Suprapubic skin (tissue), 4 donors: Measurements from ENCODE around the gene ZNF784. TPM values are rescaled to one million over a fixed set of nuclear protein-coding genes. Genes with fewer than 3 reads are reported as not detected.
A peak's percentile ranks its signal among the peaks of the same experiment; 100 is the strongest.

Source experiments
- DNase-seq, 2 donors: peaks; one replicate each; pipeline ENCODE4 v3.0.0-alpha.2; 2019; ENCODE audit warnings: low spot score in 2 of 2
- H3K27ac ChIP-seq: fragments of 200-600 bp; sonication (generic); one replicate; pipeline ENCODE4 v1.5.1; 2019
- H3K27me3 ChIP-seq: fragments of 200-600 bp; sonication (generic); one replicate; pipeline ENCODE4 v1.5.1; 2019
- H3K36me3 ChIP-seq: fragments of 200-600 bp; sonication (generic); one replicate; pipeline ENCODE4 v1.5.1; 2019
- H3K4me1 ChIP-seq: fragments of 200-600 bp; sonication (generic); one replicate; pipeline ENCODE4 v1.5.1; 2019
- H3K4me3 ChIP-seq: fragments of 200-600 bp; sonication (generic); one replicate; pipeline ENCODE4 v1.5.1; 2019; ENCODE audit warnings: mild to moderate bottlenecking
- H3K9me3 ChIP-seq: fragments of 200-600 bp; sonication (generic); one replicate; pipeline ENCODE4 v1.5.1; 2019
- CTCF ChIP-seq, 2 donors: fragments of 200-600 bp in 1 of 2; fragments of 450-650 bp in 1 of 2; sonication (generic) in 1 of 2; IDR thresholded peaks; one replicate each; pipeline ENCODE4 v1.5.1; 2016 to 2019; ENCODE audit warnings: antibody characterized with exemption in 2 of 2, mild to moderate bottlenecking in 1 of 2, moderate library complexity in 1 of 2
- EP300 ChIP-seq: sonication (generic); formaldehyde crosslinking; IDR thresholded peaks from one replicate; pipeline ENCODE4 v1.6.1; 2017; ENCODE audit warnings: antibody characterized with exemption
- POLR2A ChIP-seq, 2 donors: fragments of 450-650 bp; IDR thresholded peaks; one replicate each; pipeline ENCODE4 v1.6.1; 2017; ENCODE audit warnings: antibody characterized with exemption in 2 of 2, mild to moderate bottlenecking in 2 of 2, moderate library complexity in 2 of 2
- POLR2AphosphoS5 ChIP-seq, 3 donors: sonication (generic); formaldehyde crosslinking; IDR thresholded peaks; one replicate each; pipeline ENCODE4 v1.6.1; 2017; ENCODE audit warnings: antibody characterized with exemption in 3 of 3
- WGBS: methylation state at CpG from one replicate; pipeline ENCODE4 v1.1.5; 2018; 5-methylcytosine and 5-hydroxymethylcytosine counted together
- total RNA-seq, 4 donors: library from RNA; depleted of rRNA; stranded (reverse); fragments of >200 nt; gene quantifications; one replicate each; pipeline ENCODE4 v1.1.0, GENCODE V29; 2016

The ZNF784 gene
- total RNA-seq, 4 donors from 2014 or later = 4.3 to 8.0 (median 6.5) TPM

- no peak overlapping the region for H3K4me3 ChIP-seq
- DNase-seq = peak; percentile 83 to 89
- no peaks in the 10 kb centered on the region for H3K9me3 ChIP-seq
- H3K36me3 ChIP-seq = peaks cover 72% of the 10 kb centered on the region
- peaks cover 26% of the 10 kb centered on the region for H3K4me1 ChIP-seq
- TF ChIP-seq POLR2A (IDR thresholded peaks at IDR 0.05) (no peak), CTCF (IDR thresholded peaks at IDR 0.05) (no peak), EP300 (no peak), POLR2AphosphoS5 (IDR thresholded peaks at IDR 0.05) (no peak)
- no peaks in the 10 kb centered on the region for H3K27me3 ChIP-seq
- no peak overlapping the region for H3K27ac ChIP-seq
- 83% methylated on average over 19 of the region's 23 CpGs for WGBS
Measured at GRCh38 chr19:55670280-55671053, 46.1 kb upstream of the ZNF784 start.

DNA sequence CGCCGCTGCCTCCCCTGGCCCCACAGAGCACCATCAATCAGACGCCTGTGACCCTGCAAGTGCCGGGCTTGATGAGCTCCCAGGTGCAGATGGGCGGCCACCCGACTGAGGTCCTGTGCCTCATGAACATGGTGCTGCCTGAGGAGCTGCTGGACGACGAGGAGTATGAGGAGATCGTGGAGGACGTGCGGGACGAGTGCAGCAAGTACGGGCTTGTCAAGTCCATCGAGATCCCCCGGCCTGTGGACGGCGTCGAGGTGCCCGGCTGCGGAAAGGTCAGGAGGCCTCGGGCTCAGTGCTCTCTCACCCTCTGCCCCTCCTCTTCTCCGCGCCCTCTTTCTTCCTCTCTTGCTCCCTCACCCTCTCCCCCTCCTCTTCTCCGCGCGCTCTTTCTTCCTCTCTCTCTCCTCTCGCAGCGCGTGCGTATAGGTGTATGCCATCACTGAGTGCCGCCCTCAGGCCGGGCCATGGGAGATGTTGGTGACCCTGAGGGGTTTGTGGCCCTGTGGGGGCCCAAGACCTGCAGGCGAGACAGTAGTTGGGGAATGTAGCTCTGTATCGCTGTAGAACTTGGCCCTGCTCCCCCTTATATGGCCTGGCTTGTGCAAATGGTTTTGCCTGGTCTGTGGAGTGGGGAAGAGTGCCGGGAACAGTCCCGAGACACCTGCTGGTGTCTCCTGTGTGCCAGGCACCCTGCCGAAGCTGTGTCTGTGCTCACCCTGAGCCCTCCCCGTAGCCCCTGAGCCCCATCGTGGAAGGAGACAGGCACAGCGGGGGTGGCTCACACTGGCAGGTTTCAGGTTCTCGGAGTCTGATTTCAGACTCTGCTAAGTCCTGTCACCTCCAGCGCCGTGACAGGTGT lies 45.3 kb upstream of the ZNF784 start:
- H3K27ac ChIP-seq = no peak overlapping the region
- no peak for DNase-seq
- H3K9me3 ChIP-seq = no peaks in the 10 kb centered on the region
- 84% methylated on average over 33 of the region's 43 CpGs for WGBS
- TF ChIP-seq POLR2A (IDR thresholded peaks at IDR 0.05) (no peak), POLR2AphosphoS5 (IDR thresholded peaks at IDR 0.05) (no peak), CTCF (IDR thresholded peaks at IDR 0.05) (no peak), EP300 (no peak)
- peaks cover 25% of the 10 kb centered on the region for H3K4me1 ChIP-seq
- H3K36me3 ChIP-seq = peaks cover 79% of the 10 kb centered on the region
- no peaks in the 10 kb centered on the region for H3K27me3 ChIP-seq
- no peak overlapping the region for H3K4me3 ChIP-seq

- Histone ChIP-seq H3K27me3 (no peaks in the 10 kb centered on the region), H3K4me1 (peaks cover 16% of the 10 kb centered on the region), H3K36me3 (peaks cover 84% of the 10 kb centered on the region), H3K27ac (no peak overlapping the region), H3K9me3 (no peaks in the 10 kb centered on the region), H3K4me3 (no peak overlapping the region)
- no peak for DNase-seq
- TF ChIP-seq CTCF (IDR thresholded peaks at IDR 0.05) = no peak
- no peak for TF ChIP-seq POLR2AphosphoS5 (IDR thresholded peaks at IDR 0.05)
- TF ChIP-seq EP300 = no peak
- no peak for TF ChIP-seq POLR2A (IDR thresholded peaks at IDR 0.05)
- WGBS = 85% methylated on average over 29 of the region's 30 CpGs
Measured at GRCh38 chr19:55668603-55669348, 44.4 kb upstream of the ZNF784 start.

DNA sequence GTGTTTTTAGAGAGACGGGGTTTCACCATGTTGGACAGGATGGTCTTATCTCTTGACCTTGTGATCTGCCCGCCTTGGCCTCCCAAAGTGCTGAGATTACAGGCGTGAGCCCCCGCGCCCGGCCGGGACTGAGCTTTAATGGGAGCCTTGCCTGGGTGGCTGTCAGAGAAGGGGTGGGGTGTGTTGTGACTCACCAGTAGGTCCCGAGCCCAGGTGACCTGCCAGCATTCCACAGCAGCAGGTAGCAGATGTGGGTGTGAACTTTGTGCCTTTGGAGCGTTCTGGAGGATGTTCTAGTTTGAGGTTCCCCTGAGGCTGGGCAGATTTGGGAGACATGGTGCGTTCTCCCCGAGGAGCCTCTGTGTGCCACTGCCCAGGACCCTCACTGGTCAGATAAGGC lies 43.6 kb upstream of the ZNF784 start:
- Histone ChIP-seq H3K9me3 (no peaks in the 10 kb centered on the region), H3K36me3 (peaks cover 87% of the 10 kb centered on the region), H3K4me1 (peaks cover 13% of the 10 kb centered on the region), H3K4me3 (no peak overlapping the region), H3K27ac (no peak overlapping the region), H3K27me3 (no peaks in the 10 kb centered on the region)
- no peak for DNase-seq
- 52% methylated on average over 9 of the region's 11 CpGs for WGBS
- TF ChIP-seq CTCF (IDR thresholded peaks at IDR 0.05) (no peak), POLR2AphosphoS5 (IDR thresholded peaks at IDR 0.05) (no peak), POLR2A (IDR thresholded peaks at IDR 0.05) (no peak), EP300 (no peak)
